HL-60 (cell line): ENCODE data around the gene REL.

ENCODE experiments used
- DNase-seq, 2 experiments: peaks; one replicate each; pipeline ENCODE4 v3.0.0-alpha.2; 2010 to 2020; ENCODE audit warnings: low read depth in 1 of 2, low spot score in 1 of 2
- H3K27ac ChIP-seq: fragments of 250-450 bp; sonication (Bioruptor Pico); replicated peaks from 2 replicates; pipeline ENCODE4 v1.5.1; 2020; ENCODE audit warnings: mild to moderate bottlenecking, moderate library complexity
- H3K27me3 ChIP-seq: fragments of 250-450 bp; sonication (Bioruptor Pico); 2 replicates; pipeline ENCODE4 v1.5.1; 2021; ENCODE audit warnings: mild to moderate bottlenecking, moderate library complexity; ENCODE audit not compliant: insufficient read depth, poor library complexity, severe bottlenecking
- H3K4me3 ChIP-seq: replicated peaks from 2 replicates; pipeline ENCODE4 v1.5.1; 2011; ENCODE audit warnings: mild to moderate bottlenecking, control low read depth, low read length; ENCODE audit not compliant: insufficient read depth
- CTCF ChIP-seq: IDR thresholded peaks from one replicate; pipeline ENCODE4 v1.5.1; 2011; ENCODE audit warnings: low read length, control low read depth, inconsistent platforms; ENCODE audit not compliant: insufficient read depth
- GABPA ChIP-seq: IDR thresholded peaks from 2 replicates; pipeline ENCODE4 v1.6.1; 2012; ENCODE audit warnings: low read depth
- POLR2AphosphoS5 ChIP-seq: IDR thresholded peaks from 2 replicates; pipeline ENCODE4 v1.6.1; 2012; ENCODE audit warnings: low read depth
- SPI1 ChIP-seq: IDR thresholded peaks from 2 replicates; pipeline ENCODE4 v1.6.1; 2012; ENCODE audit warnings: low read depth, mild to moderate bottlenecking, borderline replicate concordance
- TF ChIP-seq, protein P1 (sequence below): IDR thresholded peaks from 2 replicates; pipeline ENCODE4 v1.6.1; 2012; ENCODE audit warnings: low read depth; ENCODE audit not compliant: insufficient replicate concordance

The REL gene

GRCh38 chr2:60966507-60967405, 85.4 kb downstream of the REL start:
- Histone ChIP-seq H3K27me3 (no peaks in the 10 kb centered on the region), H3K27ac (no peak overlapping the region), H3K4me3 (no peak overlapping the region)
- TF ChIP-seq GABPA = no peak
- no peak for TF ChIP-seq CTCF
- DNase-seq = no peak

GRCh38 chr2:60972889-60973656, 91.7 kb downstream of the REL start:
- H3K27me3 ChIP-seq = no peaks in the 10 kb centered on the region
- no peak overlapping the region for H3K4me3 ChIP-seq
- H3K27ac ChIP-seq = no peak overlapping the region
- TF ChIP-seq GABPA (no peak), SPI1 (no peak), CTCF (no peak), POLR2AphosphoS5 (no peak)
- TF ChIP-seq, protein P1, sequence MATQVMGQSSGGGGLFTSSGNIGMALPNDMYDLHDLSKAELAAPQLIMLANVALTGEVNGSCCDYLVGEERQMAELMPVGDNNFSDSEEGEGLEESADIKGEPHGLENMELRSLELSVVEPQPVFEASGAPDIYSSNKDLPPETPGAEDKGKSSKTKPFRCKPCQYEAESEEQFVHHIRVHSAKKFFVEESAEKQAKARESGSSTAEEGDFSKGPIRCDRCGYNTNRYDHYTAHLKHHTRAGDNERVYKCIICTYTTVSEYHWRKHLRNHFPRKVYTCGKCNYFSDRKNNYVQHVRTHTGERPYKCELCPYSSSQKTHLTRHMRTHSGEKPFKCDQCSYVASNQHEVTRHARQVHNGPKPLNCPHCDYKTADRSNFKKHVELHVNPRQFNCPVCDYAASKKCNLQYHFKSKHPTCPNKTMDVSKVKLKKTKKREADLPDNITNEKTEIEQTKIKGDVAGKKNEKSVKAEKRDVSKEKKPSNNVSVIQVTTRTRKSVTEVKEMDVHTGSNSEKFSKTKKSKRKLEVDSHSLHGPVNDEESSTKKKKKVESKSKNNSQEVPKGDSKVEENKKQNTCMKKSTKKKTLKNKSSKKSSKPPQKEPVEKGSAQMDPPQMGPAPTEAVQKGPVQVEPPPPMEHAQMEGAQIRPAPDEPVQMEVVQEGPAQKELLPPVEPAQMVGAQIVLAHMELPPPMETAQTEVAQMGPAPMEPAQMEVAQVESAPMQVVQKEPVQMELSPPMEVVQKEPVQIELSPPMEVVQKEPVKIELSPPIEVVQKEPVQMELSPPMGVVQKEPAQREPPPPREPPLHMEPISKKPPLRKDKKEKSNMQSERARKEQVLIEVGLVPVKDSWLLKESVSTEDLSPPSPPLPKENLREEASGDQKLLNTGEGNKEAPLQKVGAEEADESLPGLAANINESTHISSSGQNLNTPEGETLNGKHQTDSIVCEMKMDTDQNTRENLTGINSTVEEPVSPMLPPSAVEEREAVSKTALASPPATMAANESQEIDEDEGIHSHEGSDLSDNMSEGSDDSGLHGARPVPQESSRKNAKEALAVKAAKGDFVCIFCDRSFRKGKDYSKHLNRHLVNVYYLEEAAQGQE = no peak
- DNase-seq = no peak

DNA sequence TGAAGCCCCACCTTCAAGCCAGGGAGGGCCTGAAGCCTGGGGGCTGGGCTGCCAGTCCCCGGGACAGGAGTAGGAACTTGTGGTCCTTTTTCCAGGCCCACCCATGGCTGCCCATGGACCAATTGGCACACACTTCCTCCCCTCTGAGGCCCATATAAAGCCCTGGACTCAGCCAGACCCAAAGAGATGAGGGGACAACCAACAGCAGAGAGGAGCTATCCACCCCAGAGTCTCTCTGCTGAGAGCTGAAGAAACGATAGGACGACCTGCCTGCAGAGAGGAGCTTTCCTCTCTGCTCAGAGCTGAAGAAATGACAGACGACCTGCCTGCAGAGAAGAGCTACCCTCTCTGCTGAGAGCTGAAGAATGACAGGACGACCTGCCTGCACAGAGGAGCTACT, 92.3 kb downstream of the REL start:
- no peak for TF ChIP-seq POLR2AphosphoS5
- TF ChIP-seq GABPA = no peak
- TF ChIP-seq, protein P1 = no peak
- no peak for TF ChIP-seq CTCF
- TF ChIP-seq SPI1 = no peak
- H3K27me3 ChIP-seq = no peaks in the 10 kb centered on the region
- no peak for DNase-seq
- no peak overlapping the region for H3K27ac ChIP-seq
- no peak overlapping the region for H3K4me3 ChIP-seq
